ENCODE measurements around the gene CAPN14.

The CAPN14 gene

DNA sequence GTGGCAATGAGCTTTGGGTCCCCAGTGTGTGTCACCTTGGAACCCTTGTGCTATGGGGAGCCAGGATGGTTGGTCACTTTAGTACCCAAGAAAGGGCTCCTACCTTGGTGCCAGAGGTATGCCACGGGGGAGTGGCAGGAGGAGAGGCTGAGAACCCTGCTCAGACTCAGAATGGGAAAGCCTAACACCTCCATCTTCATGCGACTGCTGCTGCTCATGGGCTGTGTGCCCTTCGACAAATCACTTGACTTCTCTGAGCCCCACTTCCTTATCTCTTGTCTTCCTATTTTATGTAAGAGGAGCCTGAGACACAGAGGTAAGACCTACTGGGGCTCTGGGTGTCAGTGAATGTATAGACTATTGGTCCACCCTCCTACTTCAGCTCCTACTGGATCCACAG, 41.8 kb upstream of the CAPN14 start:
- peaks cover 23% of the 10 kb centered on the region for H3K36me3 ChIP-seq (replicated peaks)
- no peak overlapping the region for H3K27ac ChIP-seq
- in situ Hi-C loops (cut with HindIII; ENCODE audit: low pct_ligation_motif_present, low sequenced_read_pairs), result no loop called here
- TF ChIP-seq CTCF (IDR thresholded peaks at IDR 0.05; ENCODE audit: low read depth, low read length, missing control alignments), result no peak
- DNase-seq, result no peak
- H3K4me3 ChIP-seq (ENCODE audit: low read depth, low read length), result no peak overlapping the region
- no peaks in the 10 kb centered on the region for H3K27me3 ChIP-seq (replicated peaks)

GRCh38 chr2:31258351-31258750, 41.0 kb upstream of the CAPN14 start:
- in situ Hi-C loops (cut with HindIII; ENCODE audit: low pct_ligation_motif_present, low sequenced_read_pairs), result no loop called here
- Histone ChIP-seq H3K36me3 (replicated peaks) (peaks cover 20% of the 10 kb centered on the region), H3K4me3 (ENCODE audit: low read depth, low read length) (no peak overlapping the region), H3K27ac (no peak overlapping the region), H3K27me3 (replicated peaks) (no peaks in the 10 kb centered on the region)
- DNase-seq, result no peak
- TF ChIP-seq CTCF (IDR thresholded peaks at IDR 0.05; ENCODE audit: low read depth, low read length, missing control alignments), result no peak

GRCh38 chr2:31256611-31257382, 39.5 kb upstream of the CAPN14 start:
- no peak for TF ChIP-seq CTCF (IDR thresholded peaks at IDR 0.05; ENCODE audit: low read depth, low read length, missing control alignments)
- Histone ChIP-seq H3K36me3 (replicated peaks) (peaks cover 17% of the 10 kb centered on the region), H3K27ac (no peak overlapping the region), H3K27me3 (replicated peaks) (no peaks in the 10 kb centered on the region), H3K4me3 (ENCODE audit: low read depth, low read length) (no peak overlapping the region)
- no peak for DNase-seq
- in situ Hi-C loops (cut with HindIII; ENCODE audit: low pct_ligation_motif_present, low sequenced_read_pairs), result no loop called here

DNA sequence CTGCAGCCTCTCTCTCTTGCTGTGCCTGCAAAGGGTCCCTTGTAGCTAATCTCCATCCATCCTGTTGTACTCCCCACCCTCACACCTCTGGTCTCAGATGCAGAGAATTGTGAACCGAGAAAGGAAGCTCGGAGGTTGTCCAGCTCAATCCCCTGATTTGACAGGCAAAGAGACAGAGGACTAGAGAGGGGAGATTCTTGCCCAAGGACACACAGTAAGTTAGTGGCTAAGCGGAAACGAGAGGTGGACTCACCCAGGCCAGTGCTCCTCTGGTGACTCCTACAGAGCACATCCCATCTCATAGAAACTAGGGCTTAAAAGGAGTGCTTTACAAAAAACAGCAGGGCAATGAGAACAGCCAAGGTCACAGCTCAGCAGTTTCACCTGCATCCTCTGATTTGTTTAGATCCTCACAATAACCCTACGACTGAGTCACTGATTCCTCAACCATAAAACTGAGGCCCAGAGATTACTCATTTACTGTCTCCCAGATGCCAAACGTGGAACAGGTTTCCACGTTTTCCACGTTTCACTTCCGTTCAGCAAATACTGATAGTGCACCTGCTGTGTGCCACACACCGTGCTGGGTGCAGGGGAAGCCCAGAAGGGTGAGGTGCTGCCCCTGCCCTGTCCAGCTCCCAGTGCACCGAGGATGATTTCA, 38.7 kb upstream of the CAPN14 start:
- no peak for TF ChIP-seq CTCF (IDR thresholded peaks at IDR 0.05; ENCODE audit: low read depth, low read length, missing control alignments)
- in situ Hi-C loops (cut with HindIII; ENCODE audit: low pct_ligation_motif_present, low sequenced_read_pairs), result no loop called here
- no peak overlapping the region for H3K4me3 ChIP-seq (ENCODE audit: low read depth, low read length)
- H3K27me3 ChIP-seq (replicated peaks), result no peaks in the 10 kb centered on the region
- no peak for DNase-seq
- H3K27ac ChIP-seq, result no peak overlapping the region
- peaks cover 10% of the 10 kb centered on the region for H3K36me3 ChIP-seq (replicated peaks)

- no peak overlapping the region for H3K4me3 ChIP-seq (ENCODE audit: low read depth, low read length)
- H3K27me3 ChIP-seq (replicated peaks), result no peaks in the 10 kb centered on the region
- H3K36me3 ChIP-seq (replicated peaks), result peaks cover 6% of the 10 kb centered on the region
- TF ChIP-seq CTCF (IDR thresholded peaks at IDR 0.05; ENCODE audit: low read depth, low read length, missing control alignments), result no peak
- no peak for DNase-seq
- H3K27ac ChIP-seq, result no peak overlapping the region
- in situ Hi-C loops (cut with HindIII; ENCODE audit: low pct_ligation_motif_present, low sequenced_read_pairs), result no loop called here
These were observed 37.2 kb upstream of the CAPN14 start for GRCh38 chr2:31254237-31255203.
